Fibroblast of gingiva (primary cell): ENCODE data around the gene CLEC2D.
"Not testable (repeated sequence)": the region's sequence is repeated elsewhere in the genome, so short reads cannot be mapped to it uniquely, and the experiment has no call there.

Experiments used
- DNase-seq: peaks from one replicate; pipeline ENCODE4 v3.0.0-alpha.2; 2011; ENCODE audit warnings: low read depth

The CLEC2D gene

DNA sequence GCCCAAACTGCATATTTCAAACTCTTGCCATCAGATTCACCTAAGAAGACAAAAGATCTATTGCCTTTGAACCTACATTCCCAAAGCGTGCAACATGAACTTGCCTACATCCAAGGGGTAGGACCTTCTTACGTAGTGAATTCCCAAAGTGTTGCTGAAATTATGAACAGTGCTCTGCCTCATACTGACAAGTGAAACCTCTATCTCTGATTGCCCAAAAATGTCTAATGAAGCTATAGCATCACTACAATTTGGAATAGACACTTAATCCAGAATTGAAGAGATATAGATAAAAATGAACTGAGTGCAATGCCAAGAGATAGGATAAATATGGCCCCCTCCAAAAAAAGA lies 31.1 kb downstream of the CLEC2D start:
- DNase-seq, result no peak

GRCh38 chr12:9701380-9702154 lies 32.1 kb downstream of the CLEC2D start:
- no peak for DNase-seq

DNA sequence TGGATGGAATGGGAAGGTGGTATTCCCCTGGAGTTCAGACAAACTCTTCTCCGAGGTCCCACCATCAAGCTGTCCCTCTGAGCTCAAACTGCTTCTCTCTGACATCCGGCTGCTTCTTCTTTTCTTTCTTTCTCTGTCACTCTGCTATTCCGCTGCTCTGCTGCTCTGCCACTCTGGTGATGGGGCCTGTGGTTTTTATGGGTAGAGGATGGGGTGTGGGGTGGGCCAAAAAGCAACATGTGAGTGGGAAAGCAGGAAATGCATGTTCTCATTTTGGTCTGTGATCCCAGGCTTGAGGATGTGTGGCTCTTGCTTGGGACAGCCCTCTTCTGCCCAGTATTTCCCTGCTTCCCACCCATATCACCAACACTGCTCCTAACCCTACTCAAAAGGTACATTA lies 32.7 kb downstream of the CLEC2D start:
- DNase-seq, result no peak

GRCh38 chr12:9704561-9704960 lies 35.0 kb downstream of the CLEC2D start:
- not testable (repeated sequence) for DNase-seq

DNA sequence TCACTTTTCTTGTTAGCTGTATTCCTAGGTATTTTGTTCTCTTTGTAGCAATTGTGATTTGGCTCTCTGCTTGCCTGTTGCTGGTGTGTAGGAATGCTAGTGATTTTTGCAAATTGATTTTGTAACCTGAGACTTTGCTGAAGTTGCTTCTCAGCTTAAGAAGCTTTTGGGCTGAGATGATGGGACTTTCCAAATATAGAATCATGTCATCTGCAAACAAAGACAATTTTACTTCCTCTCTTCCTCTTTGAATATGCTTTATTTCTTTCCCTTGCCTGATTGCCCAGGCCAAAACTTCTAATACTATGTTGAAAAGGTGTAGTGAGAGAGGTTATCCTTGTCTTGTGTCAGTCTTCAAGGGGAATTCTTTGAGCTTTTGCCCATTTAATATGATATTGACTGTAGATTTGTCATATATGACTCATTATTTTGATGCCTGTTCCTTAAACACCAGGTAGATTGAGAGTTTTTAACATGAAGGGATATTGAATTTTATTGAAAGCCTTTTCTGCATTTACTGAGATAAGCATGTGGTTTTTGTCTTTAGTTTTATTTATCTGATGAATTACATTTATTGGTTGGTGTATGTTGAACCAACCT lies 36.7 kb downstream of the CLEC2D start:
- DNase-seq, result no peak

GRCh38 chr12:9707356-9707755 lies 37.8 kb downstream of the CLEC2D start:
- DNase-seq, result no peak

- DNase-seq, result peak; percentile 42
Observed at GRCh38 chr12:9707864-9708808, 38.6 kb downstream of the CLEC2D start.

- no peak for DNase-seq
Observed at GRCh38 chr12:9708853-9709252, 39.3 kb downstream of the CLEC2D start.

DNA sequence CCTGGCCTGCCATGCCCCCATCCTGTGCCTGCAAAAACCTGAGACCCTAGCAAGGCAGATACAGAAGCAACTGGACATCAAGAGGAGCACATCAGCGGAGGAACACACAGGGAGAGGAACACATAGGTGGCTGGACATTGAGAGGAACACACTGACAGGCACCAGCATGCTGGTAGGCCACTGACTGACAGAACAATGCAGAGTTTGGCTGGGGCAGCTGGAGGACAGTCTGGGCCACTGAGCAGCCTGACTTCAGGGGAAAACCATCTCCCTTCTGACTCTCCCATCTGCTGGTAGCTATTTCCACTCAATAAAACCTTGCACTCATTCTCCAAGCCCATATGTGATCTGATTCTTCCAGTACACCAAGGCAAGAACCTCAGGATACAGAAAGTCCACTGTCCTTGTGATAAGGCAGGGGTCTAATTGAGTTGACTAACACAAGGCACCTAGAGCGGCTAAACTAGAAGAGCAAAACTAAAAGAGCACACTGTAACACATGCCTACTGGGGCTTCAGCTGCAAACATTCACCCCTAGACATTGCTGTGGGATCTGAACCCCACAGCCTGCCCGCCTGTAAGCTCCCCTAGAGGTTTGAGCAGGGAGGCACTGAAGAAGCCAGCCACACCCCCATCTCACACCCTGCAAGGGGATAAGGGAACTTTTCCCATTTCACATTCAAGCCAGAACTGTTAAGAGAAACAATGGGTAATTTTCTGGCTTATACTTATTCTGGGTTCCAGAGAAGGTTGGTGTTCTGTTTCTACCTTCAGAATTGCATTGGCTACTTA lies 41.3 kb downstream of the CLEC2D start:
- no peak for DNase-seq

GRCh38 chr12:9711664-9712063 lies 42.2 kb downstream of the CLEC2D start:
- no peak for DNase-seq

DNA sequence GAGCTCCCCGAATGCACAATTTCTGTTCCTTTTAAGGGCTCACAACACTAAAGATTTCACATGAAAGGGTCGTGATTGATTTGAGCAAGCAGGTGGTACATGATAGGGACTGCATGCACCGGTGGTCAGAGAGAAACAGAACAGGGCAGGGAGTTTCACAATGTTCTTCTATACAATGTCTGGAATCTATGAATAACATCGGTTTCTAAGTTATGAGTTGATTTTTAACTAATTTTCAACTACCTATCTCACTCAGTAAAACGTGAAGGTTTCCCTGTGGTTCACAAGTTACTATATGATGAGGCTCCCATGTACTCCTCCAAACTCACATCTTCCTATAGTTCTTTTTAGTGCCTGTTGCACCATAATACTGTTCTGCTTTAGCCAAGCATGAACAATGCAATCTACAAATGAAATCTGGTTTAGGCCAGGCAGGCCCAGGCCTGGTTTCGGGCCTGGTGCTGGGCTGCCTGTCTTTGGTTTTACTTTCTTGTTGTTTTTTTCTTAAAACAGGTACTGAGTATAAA lies 43.6 kb downstream of the CLEC2D start:
- not testable (repeated sequence) for DNase-seq

GRCh38 chr12:9717070-9717925 lies 47.8 kb downstream of the CLEC2D start:
- DNase-seq, result no peak

- no peak for DNase-seq
Observed at GRCh38 chr12:9718968-9719367, 49.5 kb downstream of the CLEC2D start.

DNA sequence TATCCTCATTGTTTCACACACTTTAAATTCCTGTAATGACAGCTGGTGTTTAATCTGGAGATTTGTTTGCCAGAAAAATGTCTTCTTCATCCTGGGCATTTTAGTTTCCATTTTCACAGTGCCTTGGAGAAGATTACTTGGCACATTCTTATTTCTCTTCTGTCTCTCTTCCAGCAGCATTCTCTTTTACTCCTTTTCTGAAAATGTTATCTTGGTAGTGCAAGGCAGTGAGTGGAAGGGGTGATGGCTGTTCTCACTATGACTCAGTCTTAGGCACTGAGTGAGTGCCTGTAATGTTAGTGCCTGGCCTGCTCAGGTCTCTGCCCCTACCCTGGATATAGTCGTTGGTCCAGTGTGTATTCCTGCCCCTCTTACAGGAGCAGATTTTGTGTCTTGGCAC lies 50.3 kb downstream of the CLEC2D start:
- no peak for DNase-seq

DNA sequence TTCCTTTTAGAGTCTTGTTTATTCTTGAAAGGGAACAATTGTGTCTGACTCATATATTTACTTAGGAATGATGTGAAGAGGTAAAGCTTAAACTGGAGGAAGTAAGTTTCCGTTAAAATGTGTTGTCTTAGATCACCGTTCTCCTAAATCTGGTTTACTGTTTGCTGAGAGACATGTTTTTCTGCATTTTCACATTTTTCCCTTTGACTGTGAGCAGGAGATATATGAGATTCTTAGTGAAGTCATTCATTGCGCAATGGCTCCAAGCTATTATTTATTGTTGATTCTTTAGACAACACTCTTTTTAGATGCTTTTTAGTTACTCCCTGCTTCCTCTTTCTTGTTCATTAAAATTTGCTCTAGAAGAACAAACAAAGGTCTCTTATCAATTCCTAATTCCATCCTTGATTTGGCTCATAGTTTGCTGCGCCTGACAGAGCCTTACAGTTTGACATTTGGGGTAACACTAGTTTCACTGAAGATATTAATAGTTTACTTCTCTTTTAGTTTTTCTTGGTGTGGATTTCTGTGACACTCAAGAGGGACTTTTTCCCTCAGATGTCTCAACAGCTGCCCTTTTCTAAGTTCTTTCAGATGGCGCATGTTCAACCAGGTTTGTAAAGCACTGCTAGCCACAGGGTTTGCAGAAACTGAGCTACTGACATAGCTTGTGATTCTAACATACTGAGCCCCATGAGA lies 52.0 kb downstream of the CLEC2D start:
- DNase-seq, result peak; percentile 20

DNA sequence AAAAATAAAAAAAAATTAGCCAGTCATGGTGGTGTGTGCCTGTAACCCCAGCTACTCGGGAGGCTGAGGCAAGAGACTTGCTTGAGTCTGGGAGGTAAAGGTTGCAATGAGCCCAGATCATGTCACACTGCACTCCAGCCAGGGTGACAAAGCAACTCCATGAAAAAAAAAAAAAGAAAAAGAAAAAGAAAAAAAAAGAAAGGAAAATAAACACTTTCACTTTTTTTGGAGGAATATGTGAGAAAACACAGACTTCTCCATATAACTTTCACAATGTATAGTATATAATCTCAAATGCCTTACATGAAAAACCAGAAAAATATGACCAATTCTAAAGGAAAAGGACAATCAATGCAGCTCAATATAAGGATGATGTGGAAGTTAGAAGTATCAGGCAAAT lies 54.5 kb downstream of the CLEC2D start:
- DNase-seq, result no peak

- DNase-seq, result no peak
Observed at GRCh38 chr12:9725213-9725870, 55.8 kb downstream of the CLEC2D start.

DNA sequence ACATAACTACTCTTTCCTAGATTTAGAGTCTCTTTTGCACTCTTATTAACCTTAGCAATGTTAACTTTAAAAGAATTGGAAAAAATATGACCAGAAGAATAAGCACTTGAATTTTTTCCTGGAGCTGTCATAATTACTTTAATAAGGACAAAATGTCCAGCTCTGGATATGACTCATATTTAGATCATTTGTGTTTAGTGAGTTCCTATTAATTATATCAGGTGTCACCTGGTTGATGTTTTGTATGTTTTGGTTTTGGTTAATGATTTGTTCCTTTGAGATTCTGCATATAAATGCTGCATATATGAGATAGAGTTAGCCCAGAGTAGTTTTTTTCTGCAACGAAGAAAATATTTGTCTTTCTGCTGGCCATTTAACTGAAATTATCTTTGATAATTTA lies 58.3 kb downstream of the CLEC2D start:
- DNase-seq, result no peak

GRCh38 chr12:9729082-9729481 lies 59.6 kb downstream of the CLEC2D start:
- no peak for DNase-seq

GRCh38 chr12:9730011-9730410 lies 60.5 kb downstream of the CLEC2D start:
- DNase-seq, result no peak
